ENCODE data around the gene MICALL1.

DNA sequence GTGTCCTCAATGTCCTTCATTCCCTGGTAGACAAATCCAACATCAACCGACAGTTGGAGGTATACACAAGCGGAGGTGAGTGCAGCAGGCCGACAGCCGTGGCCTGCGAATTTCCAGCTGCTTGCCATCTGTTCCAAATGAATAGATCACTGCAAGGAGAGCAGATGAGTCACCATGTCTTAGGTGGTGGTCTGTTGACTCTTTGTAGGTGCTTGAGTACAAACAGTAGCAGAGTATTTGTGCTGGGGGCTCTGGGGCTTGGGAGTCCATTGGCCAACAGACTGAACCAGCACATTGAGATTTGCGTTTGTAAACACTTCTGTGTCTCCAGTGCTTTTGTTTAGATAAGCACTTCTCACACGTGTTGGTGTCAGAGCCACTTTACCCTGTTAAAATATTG is 35.8 kb upstream of the MICALL1 start:
- TF ChIP-seq, protein P1, sequence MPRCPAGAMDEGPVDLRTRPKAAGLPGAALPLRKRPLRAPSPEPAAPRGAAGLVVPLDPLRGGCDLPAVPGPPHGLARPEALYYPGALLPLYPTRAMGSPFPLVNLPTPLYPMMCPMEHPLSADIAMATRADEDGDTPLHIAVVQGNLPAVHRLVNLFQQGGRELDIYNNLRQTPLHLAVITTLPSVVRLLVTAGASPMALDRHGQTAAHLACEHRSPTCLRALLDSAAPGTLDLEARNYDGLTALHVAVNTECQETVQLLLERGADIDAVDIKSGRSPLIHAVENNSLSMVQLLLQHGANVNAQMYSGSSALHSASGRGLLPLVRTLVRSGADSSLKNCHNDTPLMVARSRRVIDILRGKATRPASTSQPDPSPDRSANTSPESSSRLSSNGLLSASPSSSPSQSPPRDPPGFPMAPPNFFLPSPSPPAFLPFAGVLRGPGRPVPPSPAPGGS (IDR thresholded peaks at IDR 0.05), result no peak
- no peak for TF ChIP-seq MYC (IDR thresholded peaks at IDR 0.05; ENCODE audit: borderline replicate concordance, low read length)
- TF ChIP-seq CHD2 (IDR thresholded peaks at IDR 0.05; ENCODE audit: low read length, partially characterized antibody), result no peak
- TF ChIP-seq ZSCAN20 (CRISPR knock-in tag; IDR thresholded peaks at IDR 0.05), result no peak
- TF ChIP-seq EP300 (IDR thresholded peaks at IDR 0.05), result no peak
- TF ChIP-seq FOSL2 (IDR thresholded peaks at IDR 0.05), result no peak
- no peak for TF ChIP-seq FOSL2 (CRISPR knock-in tag; IDR thresholded peaks at IDR 0.05)
- no peak for TF ChIP-seq POLR2A (IDR thresholded peaks at IDR 0.05; ENCODE audit: low read length)
- TF ChIP-seq, protein P2, sequence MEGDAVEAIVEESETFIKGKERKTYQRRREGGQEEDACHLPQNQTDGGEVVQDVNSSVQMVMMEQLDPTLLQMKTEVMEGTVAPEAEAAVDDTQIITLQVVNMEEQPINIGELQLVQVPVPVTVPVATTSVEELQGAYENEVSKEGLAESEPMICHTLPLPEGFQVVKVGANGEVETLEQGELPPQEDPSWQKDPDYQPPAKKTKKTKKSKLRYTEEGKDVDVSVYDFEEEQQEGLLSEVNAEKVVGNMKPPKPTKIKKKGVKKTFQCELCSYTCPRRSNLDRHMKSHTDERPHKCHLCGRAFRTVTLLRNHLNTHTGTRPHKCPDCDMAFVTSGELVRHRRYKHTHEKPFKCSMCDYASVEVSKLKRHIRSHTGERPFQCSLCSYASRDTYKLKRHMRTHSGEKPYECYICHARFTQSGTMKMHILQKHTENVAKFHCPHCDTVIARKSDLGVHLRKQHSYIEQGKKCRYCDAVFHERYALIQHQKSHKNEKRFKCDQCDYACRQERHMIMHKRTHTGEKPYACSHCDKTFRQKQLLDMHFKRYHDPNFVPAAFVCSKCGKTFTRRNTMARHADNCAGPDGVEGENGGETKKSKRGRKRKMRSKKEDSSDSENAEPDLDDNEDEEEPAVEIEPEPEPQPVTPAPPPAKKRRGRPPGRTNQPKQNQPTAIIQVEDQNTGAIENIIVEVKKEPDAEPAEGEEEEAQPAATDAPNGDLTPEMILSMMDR (IDR thresholded peaks at IDR 0.05), result no peak
- no peak for TF ChIP-seq RAD21 (conservative IDR thresholded peaks at IDR 0.05 in 1 of 2, IDR thresholded peaks at IDR 0.05 in 1 of 2)
- TF ChIP-seq, protein P3, sequence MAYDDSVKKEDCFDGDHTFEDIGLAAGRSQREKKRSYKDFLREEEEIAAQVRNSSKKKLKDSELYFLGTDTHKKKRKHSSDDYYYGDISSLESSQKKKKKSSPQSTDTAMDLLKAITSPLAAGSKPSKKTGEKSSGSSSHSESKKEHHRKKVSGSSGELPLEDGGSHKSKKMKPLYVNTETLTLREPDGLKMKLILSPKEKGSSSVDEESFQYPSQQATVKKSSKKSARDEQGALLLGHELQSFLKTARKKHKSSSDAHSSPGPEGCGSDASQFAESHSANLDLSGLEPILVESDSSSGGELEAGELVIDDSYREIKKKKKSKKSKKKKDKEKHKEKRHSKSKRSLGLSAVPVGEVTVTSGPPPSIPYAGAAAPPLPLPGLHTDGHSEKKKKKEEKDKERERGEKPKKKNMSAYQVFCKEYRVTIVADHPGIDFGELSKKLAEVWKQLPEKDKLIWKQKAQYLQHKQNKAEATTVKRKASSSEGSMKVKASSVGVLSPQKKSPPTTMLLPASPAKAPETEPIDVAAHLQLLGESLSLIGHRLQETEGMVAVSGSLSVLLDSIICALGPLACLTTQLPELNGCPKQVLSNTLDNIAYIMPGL (CRISPR knock-in tag; IDR thresholded peaks at IDR 0.05; ENCODE audit: borderline replicate concordance), result no peak
- TF ChIP-seq, protein P4, sequence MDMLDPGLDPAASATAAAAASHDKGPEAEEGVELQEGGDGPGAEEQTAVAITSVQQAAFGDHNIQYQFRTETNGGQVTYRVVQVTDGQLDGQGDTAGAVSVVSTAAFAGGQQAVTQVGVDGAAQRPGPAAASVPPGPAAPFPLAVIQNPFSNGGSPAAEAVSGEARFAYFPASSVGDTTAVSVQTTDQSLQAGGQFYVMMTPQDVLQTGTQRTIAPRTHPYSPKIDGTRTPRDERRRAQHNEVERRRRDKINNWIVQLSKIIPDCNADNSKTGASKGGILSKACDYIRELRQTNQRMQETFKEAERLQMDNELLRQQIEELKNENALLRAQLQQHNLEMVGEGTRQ (IDR thresholded peaks at IDR 0.05), result no peak
- no peak for TF ChIP-seq SREBF2 (IDR thresholded peaks at IDR 0.05)
- no peak for TF ChIP-seq MAFK (IDR thresholded peaks at IDR 0.05; ENCODE audit: partially characterized antibody)

All from A549 (cell line).